ENCODE results near the gene TRPM3.
"Not testable (repeated sequence)": the region's sequence is repeated elsewhere in the genome, so short reads cannot be mapped to it uniquely, and the experiment has no call there.

The TRPM3 gene

GRCh38 chr9:71001780-71002386 lies 119.5 kb downstream of the TRPM3 start:
- DNase-seq (ENCODE audit: low read depth, low spot score), result no peak

GRCh38 chr9:70998962-70999361 lies 122.5 kb downstream of the TRPM3 start:
- no peak for DNase-seq (ENCODE audit: low read depth, low spot score)

- no peak for DNase-seq (ENCODE audit: low read depth, low spot score)
These were observed 125.9 kb downstream of the TRPM3 start for GRCh38 chr9:70995511-70995910.

- no peak for DNase-seq (ENCODE audit: low read depth, low spot score)
These were observed 126.8 kb downstream of the TRPM3 start for GRCh38 chr9:70994582-70994981.

GRCh38 chr9:70988551-70988950 lies 132.9 kb downstream of the TRPM3 start:
- DNase-seq (ENCODE audit: low read depth, low spot score), result no peak

GRCh38 chr9:70987986-70988385 lies 133.4 kb downstream of the TRPM3 start:
- no peak for DNase-seq (ENCODE audit: low read depth, low spot score)

- DNase-seq (ENCODE audit: low read depth, low spot score), result no peak
These were observed 134.4 kb downstream of the TRPM3 start for GRCh38 chr9:70986984-70987383.

- DNase-seq (ENCODE audit: low read depth, low spot score), result no peak
These were observed 137.6 kb downstream of the TRPM3 start for GRCh38 chr9:70983723-70984295.

GRCh38 chr9:70981312-70981711 lies 140.1 kb downstream of the TRPM3 start:
- no peak for DNase-seq (ENCODE audit: low read depth, low spot score)

GRCh38 chr9:70979966-70980365 lies 141.5 kb downstream of the TRPM3 start:
- no peak for DNase-seq (ENCODE audit: low read depth, low spot score)

GRCh38 chr9:70978085-70978484 lies 143.3 kb downstream of the TRPM3 start:
- DNase-seq (ENCODE audit: low read depth, low spot score), result no peak

- DNase-seq (ENCODE audit: low read depth, low spot score), result no peak
These were observed 145.6 kb downstream of the TRPM3 start for GRCh38 chr9:70975821-70976220.

GRCh38 chr9:70971723-70972122 lies 149.7 kb downstream of the TRPM3 start:
- DNase-seq (ENCODE audit: low read depth, low spot score), result no peak

GRCh38 chr9:70966380-70966779 lies 155.0 kb downstream of the TRPM3 start:
- not testable (repeated sequence) for DNase-seq (ENCODE audit: low read depth, low spot score)

- no peak for DNase-seq (ENCODE audit: low read depth, low spot score)
These were observed 156.6 kb downstream of the TRPM3 start for GRCh38 chr9:70964861-70965260.

- DNase-seq (ENCODE audit: low read depth, low spot score), result no peak
These were observed 157.9 kb downstream of the TRPM3 start for GRCh38 chr9:70963554-70963953.

GRCh38 chr9:70962761-70963440 lies 158.5 kb downstream of the TRPM3 start:
- DNase-seq (ENCODE audit: low read depth, low spot score), result no peak

- DNase-seq (ENCODE audit: low read depth, low spot score), result no peak
These were observed 162.1 kb downstream of the TRPM3 start for GRCh38 chr9:70959366-70959765.

- DNase-seq (ENCODE audit: low read depth, low spot score), result no peak
These were observed 166.8 kb downstream of the TRPM3 start for GRCh38 chr9:70954596-70955143.

- DNase-seq (ENCODE audit: low read depth, low spot score), result no peak
These were observed 167.3 kb downstream of the TRPM3 start for GRCh38 chr9:70954126-70954525.

GRCh38 chr9:70951749-70952727 lies 169.4 kb downstream of the TRPM3 start:
- DNase-seq (ENCODE audit: low read depth, low spot score), result no peak

GRCh38 chr9:70950270-70950669 lies 171.2 kb downstream of the TRPM3 start:
- DNase-seq (ENCODE audit: low read depth, low spot score), result no peak
